ENCODE data around the gene MCRIP2.

The MCRIP2 gene

GRCh38 chr16:670485-671352, 29.1 kb downstream of the MCRIP2 start:
- no peak for DNase-seq (ENCODE audit: low read depth)

GRCh38 chr16:671353-672131, 29.9 kb downstream of the MCRIP2 start:
- DNase-seq (ENCODE audit: low read depth): no peak

- no peak for DNase-seq (ENCODE audit: low read depth)
Measured at GRCh38 chr16:672371-672770, 30.7 kb downstream of the MCRIP2 start.

DNA sequence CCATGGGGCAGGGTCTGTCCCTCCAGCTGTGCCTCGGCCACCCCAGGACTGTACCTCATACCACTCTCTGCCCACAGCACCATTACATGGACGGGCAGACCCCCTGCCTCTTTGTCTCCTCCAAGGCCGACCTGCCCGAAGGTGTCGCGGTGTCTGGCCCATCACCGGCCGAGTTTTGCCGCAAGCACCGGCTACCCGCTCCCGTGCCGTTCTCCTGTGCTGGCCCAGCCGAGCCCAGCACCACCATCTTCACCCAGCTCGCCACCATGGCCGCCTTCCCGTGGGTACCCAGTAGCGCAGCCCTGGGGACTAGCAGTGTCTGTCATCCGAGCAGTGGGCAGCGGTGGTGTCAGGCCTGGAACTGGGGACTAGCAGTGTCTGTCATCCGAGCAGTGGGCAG, 31.2 kb downstream of the MCRIP2 start:
- DNase-seq (ENCODE audit: low read depth): no peak

DNA sequence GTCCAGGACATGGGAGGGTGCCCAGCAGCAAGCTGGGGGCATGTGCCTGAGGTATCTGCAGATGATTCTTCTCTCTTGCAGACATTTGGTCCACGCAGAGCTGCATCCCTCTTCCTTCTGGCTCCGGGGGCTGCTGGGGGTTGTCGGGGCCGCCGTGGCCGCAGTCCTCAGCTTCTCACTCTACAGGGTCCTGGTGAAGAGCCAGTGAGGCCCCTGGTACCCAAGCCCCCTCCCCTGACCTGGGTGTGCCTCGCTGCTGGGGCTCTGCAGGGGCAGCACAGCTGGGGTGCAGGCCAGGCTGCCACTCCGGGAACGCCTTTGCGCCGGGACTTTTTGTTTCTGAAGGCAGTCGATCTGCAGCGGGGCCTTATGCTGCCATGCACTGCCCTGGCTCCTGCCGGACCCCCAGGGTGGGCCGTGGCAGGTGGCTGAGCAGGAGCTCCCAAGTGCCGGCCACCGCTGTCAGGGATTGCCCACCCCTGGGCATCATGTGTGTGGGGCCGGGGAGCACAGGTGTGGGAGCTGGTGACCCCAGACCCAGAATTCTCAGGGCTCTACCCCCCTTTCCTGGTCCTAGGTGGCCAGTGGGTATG, 31.9 kb downstream of the MCRIP2 start:
- no peak for DNase-seq (ENCODE audit: low read depth)

GRCh38 chr16:674214-674881, 32.7 kb downstream of the MCRIP2 start:
- DNase-seq (ENCODE audit: low read depth): no peak

- DNase-seq (ENCODE audit: low read depth): no peak
Measured at GRCh38 chr16:674968-675883, 33.6 kb downstream of the MCRIP2 start, which contains the start of gene RHBDL1. Gene RHBDL1, plus strand, starts transcription at chr16:675671. Its CDS starts 120 bp downstream, at chr16:675791.

- DNase-seq (ENCODE audit: low read depth): no peak
Measured at GRCh38 chr16:675884-676564, 34.4 kb downstream of the MCRIP2 start.

DNA sequence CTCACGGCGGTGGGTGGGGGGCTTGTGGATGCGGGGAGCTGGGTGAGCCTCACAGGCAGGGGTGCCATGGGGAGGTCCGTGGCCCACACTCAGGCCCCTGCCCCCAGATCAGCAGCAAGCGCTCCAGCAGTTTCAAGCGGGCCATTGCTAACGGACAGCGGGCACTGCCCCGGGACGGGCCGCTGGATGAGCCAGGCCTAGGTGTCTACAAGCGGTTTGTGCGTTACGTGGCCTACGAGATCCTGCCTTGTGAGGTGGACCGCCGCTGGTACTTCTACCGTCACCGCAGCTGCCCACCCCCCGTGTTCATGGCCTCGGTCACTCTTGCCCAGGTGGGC, 34.9 kb downstream of the MCRIP2 start:
- DNase-seq (ENCODE audit: low read depth): no peak

DNA sequence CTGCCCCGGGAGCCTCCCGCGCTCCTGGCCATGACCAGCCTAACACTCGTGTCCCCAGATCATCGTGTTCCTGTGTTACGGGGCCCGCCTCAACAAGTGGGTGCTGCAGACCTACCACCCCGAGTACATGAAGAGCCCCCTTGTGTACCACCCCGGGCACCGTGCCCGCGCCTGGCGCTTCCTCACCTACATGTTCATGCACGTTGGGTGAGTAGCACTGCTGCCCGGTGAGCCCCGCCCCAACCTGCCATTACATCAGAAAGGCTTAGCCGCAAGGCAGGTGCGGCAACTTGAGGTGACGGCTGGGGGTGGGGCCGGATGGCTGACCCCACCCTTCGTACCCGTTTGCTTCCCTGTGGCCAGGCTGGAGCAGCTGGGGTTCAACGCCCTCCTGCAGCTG, 35.3 kb downstream of the MCRIP2 start:
- DNase-seq (ENCODE audit: low read depth): no peak

DNA sequence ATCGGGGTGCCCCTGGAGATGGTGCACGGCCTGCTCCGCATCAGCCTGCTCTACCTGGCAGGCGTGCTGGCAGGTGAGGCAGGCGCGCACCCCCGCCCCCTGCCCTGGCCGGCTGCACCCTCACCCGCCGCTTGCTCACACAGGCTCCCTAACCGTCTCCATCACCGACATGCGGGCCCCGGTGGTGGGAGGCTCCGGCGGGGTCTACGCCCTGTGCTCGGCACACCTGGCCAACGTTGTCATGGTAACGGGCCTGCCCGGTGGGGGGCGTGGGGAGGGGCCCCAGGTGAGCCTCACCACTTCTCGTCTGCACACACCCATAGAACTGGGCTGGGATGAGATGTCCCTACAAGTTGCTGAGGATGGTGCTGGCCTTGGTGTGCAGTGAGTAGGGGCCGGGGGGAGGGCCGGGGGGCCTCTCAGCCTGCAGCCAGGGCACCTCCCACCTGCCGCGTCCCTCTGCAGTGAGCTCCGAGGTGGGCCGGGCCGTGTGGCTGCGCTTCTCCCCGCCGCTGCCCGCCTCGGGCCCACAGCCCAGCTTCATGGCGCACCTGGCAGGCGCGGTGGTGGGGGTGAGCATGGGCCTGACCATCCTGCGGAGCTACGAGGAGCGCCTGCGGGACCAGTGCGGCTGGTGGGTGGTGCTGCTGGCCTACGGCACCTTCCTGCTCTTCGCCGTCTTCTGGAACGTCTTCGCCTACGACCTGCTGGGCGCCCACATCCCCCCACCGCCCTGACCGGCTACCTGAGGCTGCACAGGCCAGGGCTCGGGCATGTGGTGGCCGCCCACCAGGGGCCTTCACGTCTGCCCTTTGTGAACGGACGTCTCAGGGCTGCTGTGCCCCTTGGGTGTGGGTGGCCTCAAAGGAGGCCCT, 35.9 kb downstream of the MCRIP2 start:
- no peak for DNase-seq (ENCODE audit: low read depth)

DNA sequence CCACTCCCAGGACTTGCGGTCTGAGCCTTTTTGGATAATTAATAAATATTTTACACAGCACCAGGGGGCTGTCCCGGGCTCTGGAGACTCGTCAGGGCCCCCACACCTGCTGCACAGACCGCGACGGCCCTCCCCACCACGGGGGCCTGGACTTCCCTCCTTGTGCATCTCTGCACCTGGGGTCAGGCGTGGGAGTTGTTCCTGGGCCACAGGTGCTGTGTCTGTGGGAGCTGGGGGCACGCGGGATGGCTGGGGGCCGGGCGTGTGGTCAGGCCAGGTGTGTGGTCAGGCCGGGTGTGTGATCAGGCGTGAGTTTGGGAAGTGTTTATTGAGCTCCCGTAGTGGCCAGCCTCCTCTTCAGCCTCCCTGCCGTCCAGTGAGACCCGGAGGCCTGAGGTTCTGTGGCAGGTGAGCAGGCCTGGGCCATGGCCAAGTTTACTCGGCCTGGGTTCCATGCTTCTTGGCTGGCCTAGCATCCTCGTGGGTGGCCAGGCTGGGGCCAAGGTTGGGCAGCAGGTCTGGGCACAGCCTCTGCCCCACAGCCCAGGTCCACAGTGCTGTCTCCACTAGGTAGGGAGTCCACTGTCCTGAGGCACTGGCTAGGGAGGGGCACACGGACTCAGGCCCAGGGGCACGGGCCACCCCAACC, 36.7 kb downstream of the MCRIP2 start:
- no peak for DNase-seq (ENCODE audit: low read depth)

DNA sequence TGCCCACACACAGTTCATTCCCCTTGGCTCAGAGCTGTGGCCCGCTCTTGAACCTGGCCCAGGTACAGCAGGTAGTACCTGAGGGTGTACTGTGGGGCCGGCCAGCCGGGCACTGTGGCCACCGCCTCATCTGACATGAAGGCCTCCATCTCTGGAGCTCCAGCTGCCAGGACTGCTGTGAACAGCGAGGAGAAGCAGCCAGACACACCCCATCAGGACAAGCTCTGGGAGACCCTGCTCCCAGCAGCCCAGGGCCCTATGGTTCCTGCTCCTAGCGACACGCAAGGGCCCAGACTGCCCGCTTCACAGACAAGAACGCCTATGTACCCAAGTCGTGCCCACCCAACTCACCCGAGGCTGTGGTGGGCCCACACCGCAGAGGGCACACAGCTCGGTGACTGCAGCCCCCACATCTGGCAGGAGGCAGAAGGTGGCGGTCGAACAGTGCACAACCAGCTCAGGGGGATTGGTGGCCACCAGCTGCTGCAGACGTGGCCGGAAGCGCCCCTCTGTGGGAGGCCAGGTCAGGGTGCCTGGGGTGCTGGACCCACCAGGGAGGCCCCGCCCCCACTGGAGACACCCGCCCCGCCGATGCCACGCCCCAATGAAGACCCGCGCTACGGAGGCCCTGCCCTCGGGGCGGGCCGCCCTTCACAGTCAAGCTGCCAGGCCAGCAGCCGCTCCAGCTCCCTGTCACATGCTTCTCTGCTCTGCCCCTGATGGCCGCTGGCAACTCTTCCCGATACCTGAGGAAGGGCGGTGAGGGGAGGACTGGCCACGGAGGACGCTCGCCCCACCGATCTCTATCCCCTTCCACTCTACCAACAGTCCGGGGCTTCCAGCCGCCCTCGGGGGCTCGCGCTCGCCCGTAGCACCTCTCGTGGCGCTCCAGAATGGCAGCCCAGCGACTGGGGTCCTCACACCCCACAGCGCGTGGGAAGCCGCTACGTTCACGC, 37.5 kb downstream of the MCRIP2 start:
- no peak for DNase-seq (ENCODE audit: low read depth)

DNA sequence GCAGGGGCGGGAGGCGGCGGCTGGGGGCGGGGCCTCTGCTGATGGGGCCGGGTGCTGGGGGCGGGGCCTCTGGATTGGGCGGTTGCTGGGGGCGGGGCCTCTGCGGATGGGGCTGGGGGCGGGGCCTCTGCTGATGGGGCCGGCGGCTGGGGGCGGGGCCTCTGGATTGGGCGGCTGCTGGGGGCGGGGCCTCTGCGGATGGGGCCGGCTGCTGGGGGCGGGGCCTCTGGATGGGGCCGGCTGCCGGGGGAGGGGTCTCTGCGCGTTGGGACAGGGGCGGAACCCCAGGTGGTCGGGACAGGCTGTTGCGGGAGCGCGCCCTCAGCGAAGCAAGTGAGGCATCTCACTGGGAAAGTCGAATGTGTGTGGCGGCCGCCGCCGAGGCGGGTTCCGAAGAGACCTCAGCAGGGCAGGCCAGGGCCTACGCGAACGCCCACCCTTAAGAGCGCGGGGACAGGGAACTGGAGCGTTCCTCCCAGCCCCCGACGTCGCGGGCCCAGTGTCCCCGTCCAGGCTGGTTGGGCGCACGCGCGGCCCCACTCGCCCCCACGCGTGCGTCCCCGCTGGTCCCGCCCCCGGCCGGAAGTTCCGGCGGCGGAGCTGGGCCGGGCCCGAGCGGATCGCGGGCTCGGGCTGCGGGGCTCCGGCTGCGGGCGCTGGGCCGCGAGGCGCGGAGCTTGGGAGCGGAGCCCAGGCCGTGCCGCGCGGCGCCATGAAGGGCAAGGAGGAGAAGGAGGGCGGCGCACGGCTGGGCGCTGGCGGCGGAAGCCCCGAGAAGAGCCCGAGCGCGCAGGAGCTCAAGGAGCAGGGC, 38.4 kb downstream of the MCRIP2 start, which contains the start of gene STUB1:
TSS of gene STUB1 (plus strand) at position 597 of the 811 bp plus-strand sequence. CDS start at position 713, 116 bp downstream.
- DNase-seq (ENCODE audit: low read depth): peak; percentile 60

DNA sequence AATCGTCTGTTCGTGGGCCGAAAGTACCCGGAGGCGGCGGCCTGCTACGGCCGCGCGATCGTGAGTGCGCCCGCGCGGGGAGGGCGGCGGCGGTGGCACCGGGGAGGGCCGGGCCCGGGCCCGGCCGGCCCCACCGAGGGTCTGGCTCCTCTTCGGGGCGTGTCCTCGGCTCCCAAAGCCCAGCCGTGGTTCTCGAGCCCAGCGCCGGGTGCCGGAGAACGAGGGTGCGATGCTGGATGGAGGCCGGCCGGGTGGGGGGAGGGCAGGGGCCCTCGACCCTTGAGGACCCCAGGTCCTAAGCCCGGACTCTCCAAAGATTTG, 39.0 kb downstream of the MCRIP2 start:
- DNase-seq (ENCODE audit: low read depth): no peak

GRCh38 chr16:680967-681745, 39.5 kb downstream of the MCRIP2 start:
- peak; percentile 31 for DNase-seq (ENCODE audit: low read depth)

Measured in fibroblast of the conjunctiva (primary cell).